H9 (cell line): ENCODE results near the gene PLA2G4E. TPM values are rescaled to one million over a fixed set of nuclear protein-coding genes. Genes with fewer than 3 reads are reported as not detected.

Source experiments
- DNase-seq: peaks from one replicate; pipeline ENCODE4 v3.0.0-alpha.2; 2017
- H2AFZ ChIP-seq: one replicate; pipeline ENCODE4 v1.6.1; 2013; ENCODE audit warnings: mild to moderate bottlenecking, low read length, control low read depth, moderate library complexity
- H2AK5ac ChIP-seq: 2 replicates; pipeline ENCODE4 v1.6.1; 2013; ENCODE audit warnings: low read length, control low read depth, mixed read lengths; ENCODE audit not compliant: insufficient read length
- H2BK120ac ChIP-seq: one replicate; pipeline ENCODE4 v1.6.1; 2013; ENCODE audit warnings: low read depth, mild to moderate bottlenecking, low read length, control low read depth, inconsistent platforms; ENCODE audit not compliant: poor library complexity, severe bottlenecking
- H2BK12ac ChIP-seq: 2 replicates; pipeline ENCODE4 v1.6.1; 2013; ENCODE audit warnings: low read length, control low read depth, mixed read lengths, low read depth; ENCODE audit not compliant: insufficient read length
- H2BK15ac ChIP-seq: 2 replicates; pipeline ENCODE4 v1.6.1; 2013; ENCODE audit warnings: low read depth, low read length, control low read depth
- H2BK20ac ChIP-seq: one replicate; pipeline ENCODE4 v1.6.1; 2013; ENCODE audit warnings: low read depth, mild to moderate bottlenecking, low read length, control low read depth, inconsistent platforms; ENCODE audit not compliant: poor library complexity, severe bottlenecking
- H2BK5ac ChIP-seq: 2 replicates; pipeline ENCODE4 v1.6.1; 2013; ENCODE audit warnings: low read length, control low read depth, mixed read lengths; ENCODE audit not compliant: insufficient read length
- H3K14ac ChIP-seq: 2 replicates; pipeline ENCODE4 v1.6.1; 2013; ENCODE audit warnings: low read length, control low read depth; ENCODE audit not compliant: insufficient read depth
- H3K18ac ChIP-seq: 2 replicates; pipeline ENCODE4 v1.6.1; 2013; ENCODE audit warnings: low read depth, mild to moderate bottlenecking, mixed read lengths, low read length, control low read depth; ENCODE audit not compliant: insufficient read length
- H3K23ac ChIP-seq: 2 replicates; pipeline ENCODE4 v1.6.1; 2013; ENCODE audit warnings: low read length, control low read depth, mixed read lengths, low read depth; ENCODE audit not compliant: insufficient read length
- H3K23me2 ChIP-seq: 2 replicates; pipeline ENCODE4 v1.6.1; 2013; ENCODE audit warnings: low read depth, mild to moderate bottlenecking, mixed read lengths, low read length, control low read depth; ENCODE audit not compliant: insufficient read length, poor library complexity, severe bottlenecking
- H3K27ac ChIP-seq: 2 replicates; pipeline ENCODE4 v1.5.1; 2013; ENCODE audit warnings: low read length, control low read depth, mixed read lengths, low read depth; ENCODE audit not compliant: insufficient read length
- H3K27me3 ChIP-seq: 2 replicates; pipeline ENCODE4 v1.6.1; 2013; ENCODE audit warnings: low read length, control low read depth, inconsistent platforms; ENCODE audit not compliant: insufficient read depth
- H3K4ac ChIP-seq: 2 replicates; pipeline ENCODE4 v1.6.1; 2013; ENCODE audit warnings: low read depth, mild to moderate bottlenecking, control low read depth, inconsistent platforms, low read length, moderate library complexity
- H3K4me1 ChIP-seq: 2 replicates; pipeline ENCODE4 v1.6.1; 2013; ENCODE audit warnings: low read length, control low read depth, inconsistent platforms; ENCODE audit not compliant: insufficient read depth
- H3K4me2 ChIP-seq: 2 replicates; pipeline ENCODE4 v1.6.1; 2013; ENCODE audit warnings: low read length, control low read depth, mixed read lengths; ENCODE audit not compliant: insufficient read length, insufficient read depth
- H3K56ac ChIP-seq: 2 replicates; pipeline ENCODE4 v1.6.1; 2013; ENCODE audit warnings: low read depth, mild to moderate bottlenecking, mixed read lengths, low read length, control low read depth; ENCODE audit not compliant: insufficient read length
- H3K79me1 ChIP-seq: 2 replicates; pipeline ENCODE4 v1.6.1; 2013; ENCODE audit warnings: low read depth, mild to moderate bottlenecking, moderate library complexity, low read length, control low read depth, inconsistent platforms; ENCODE audit not compliant: insufficient read depth, poor library complexity, severe bottlenecking
- H3K79me2 ChIP-seq: 2 replicates; pipeline ENCODE4 v1.6.1; 2013; ENCODE audit warnings: low read length, control low read depth, inconsistent platforms; ENCODE audit not compliant: insufficient read depth
- H3K9ac ChIP-seq: 2 replicates; pipeline ENCODE4 v1.6.1; 2013; ENCODE audit warnings: low read length, control low read depth, mixed read lengths; ENCODE audit not compliant: insufficient read length; ENCODE audit errors: extremely low read depth
- H3K9me3 ChIP-seq: one replicate; pipeline ENCODE4 v1.6.1; 2013; ENCODE audit warnings: low read depth, low read length, inconsistent platforms; ENCODE audit not compliant: control insufficient read depth
- H3T11ph ChIP-seq: one replicate; pipeline ENCODE4 v1.6.1; 2013; ENCODE audit warnings: mild to moderate bottlenecking, low read length, control low read depth, inconsistent platforms
- H4K20me1 ChIP-seq: one replicate; pipeline ENCODE4 v1.6.1; 2013; ENCODE audit not compliant: control insufficient read depth, insufficient read length, insufficient read depth
- H4K5ac ChIP-seq: 2 replicates; pipeline ENCODE4 v1.6.1; 2013; ENCODE audit warnings: low read depth, mild to moderate bottlenecking, mixed read lengths, low read length, control low read depth; ENCODE audit not compliant: insufficient read length
- H4K8ac ChIP-seq: replicated peaks from 2 replicates; pipeline ENCODE4 v1.6.1; 2013; ENCODE audit warnings: low read length, control low read depth, mixed read lengths, low read depth; ENCODE audit not compliant: insufficient read length
- H4K91ac ChIP-seq: 2 replicates; pipeline ENCODE4 v1.6.1; 2013; ENCODE audit warnings: low read depth, mild to moderate bottlenecking, moderate library complexity, mixed read lengths, low read length, control low read depth; ENCODE audit not compliant: insufficient read length
- H3K27ac Mint-ChIP-seq, 3 experiments: 2 replicates in 2 of 3; 3 replicates in 1 of 3; pipeline ENCODE4 v1.8.0; 2020 to 2021; ENCODE audit warnings: mixed read lengths in 3 of 3, mild to moderate bottlenecking in 1 of 3, moderate library complexity in 1 of 3
- H3K27me3 Mint-ChIP-seq: 2 replicates; pipeline ENCODE4 v1.8.0; 2021; ENCODE audit warnings: low read depth, mild to moderate bottlenecking, moderate library complexity, mixed read lengths
- H3K36me3 Mint-ChIP-seq, 3 experiments: 2 replicates in 2 of 3; 3 replicates in 1 of 3; pipeline ENCODE4 v1.8.0; 2020 to 2021; ENCODE audit warnings: low read depth in 3 of 3, mixed read lengths in 3 of 3; ENCODE audit not compliant: insufficient read depth in 1 of 3
- H3K4me1 Mint-ChIP-seq, 2 experiments: 2 replicates each; pipeline ENCODE4 v1.8.0; 2020; ENCODE audit warnings: mixed read lengths in 2 of 2
- H3K4me3 Mint-ChIP-seq, 2 experiments: 2 replicates in 1 of 2; 3 replicates in 1 of 2; pipeline ENCODE4 v1.8.0; 2020 to 2021; ENCODE audit warnings: mild to moderate bottlenecking in 2 of 2, mixed read lengths in 2 of 2, moderate library complexity in 1 of 2
- H3K9me3 Mint-ChIP-seq, 2 experiments: 2 replicates in 1 of 2; 3 replicates in 1 of 2; pipeline ENCODE4 v1.8.0; 2020; ENCODE audit warnings: mild to moderate bottlenecking in 2 of 2, mixed read lengths in 2 of 2, moderate library complexity in 1 of 2
- CTCF ChIP-seq: fragments of 200-600 bp; sonication (generic); conservative IDR thresholded peaks from 3 replicates; pipeline ENCODE4 v1.8.0; 2021; ENCODE audit warnings: antibody characterized with exemption, mild to moderate bottlenecking
- WGBS: extraction: QIAGEN DNeasy Blood & Tissue Kit; methylation state at CpG from one replicate; pipeline ENCODE4 v1.1.7; 2013; ENCODE audit warnings: missing lambda C conversion rate, low lambda C conversion rate, mixed read lengths; ENCODE audit not compliant: insufficient read length; ENCODE audit errors: extremely low coverage; 5-methylcytosine and 5-hydroxymethylcytosine counted together
- total RNA-seq: library from RNA; stranded (reverse); gene quantifications from 2 replicates; pipeline ENCODE4 v1.2.1, GENCODE V29; 2021

PLA2G4E gene
- total RNA-seq, 1 experiment from 2014 or later = not detected

GRCh38 chr15:41979493-41980266 is 41.2 kb downstream of the PLA2G4E start:
- Histone ChIP-seq H3K18ac (no peak overlapping the region), H2AK5ac (no peak overlapping the region), H3K79me2 (no peaks in the 10 kb centered on the region), H2BK20ac (no peak overlapping the region), H3K27ac (no peak overlapping the region), H3K56ac (no peak overlapping the region), H3K4ac (no peak overlapping the region), H3K14ac (no peak overlapping the region), H2BK12ac (no peak overlapping the region), H4K91ac (no peak overlapping the region), H4K8ac (no peak overlapping the region), H3K23ac (no peak overlapping the region), H3K9ac (no peak overlapping the region), H3K27me3 (no peaks in the 10 kb centered on the region), H2BK120ac (no peak overlapping the region), H3K4me1 (peaks cover 4% of the 10 kb centered on the region; the same call in 1 of the 2 replicates), H4K20me1 (no peaks in the 10 kb centered on the region), H2BK5ac (no peak overlapping the region), H3T11ph (no peak overlapping the region), H3K79me1 (no peaks in the 10 kb centered on the region), H2BK15ac (no peak overlapping the region), H3K9me3 (no peaks in the 10 kb centered on the region), H2AFZ (no peak overlapping the region), H4K5ac (no peak overlapping the region), H3K4me2 (no peak overlapping the region), H3K23me2 (no peaks in the 10 kb centered on the region)
- Mint-ChIP-seq H3K4me3 (no peak overlapping the region), H3K4me1 (peaks cover 17% of the 10 kb centered on the region in 2 experiments), H3K36me3 (no peaks in the 10 kb centered on the region; a peak in 1 of 7 replicates), H3K27me3 (no peaks in the 10 kb centered on the region; the same call in none of the 2 replicates), H3K9me3 (no peaks in the 10 kb centered on the region), H3K27ac (no peak overlapping the region)
- no peak for DNase-seq
- no CpG with 5 or more reads among the region's 5 CpGs for WGBS
- TF ChIP-seq CTCF = no peak
